ENCODE data around the gene TBC1D22A. TPM values are rescaled to one million over a fixed set of nuclear protein-coding genes. Genes with fewer than 3 reads are reported as not detected.

Gene TBC1D22A
- total RNA-seq, 2 donors from 2014 or later = 28.9 to 31.3 TPM

- Histone ChIP-seq H3K27me3 (replicated peaks; ENCODE audit: insufficient read depth) (no peaks in the 10 kb centered on the region), H3K36me3 (no peaks in the 10 kb centered on the region), H3K4me1 (ENCODE audit: control insufficient read depth in 1 of 2, low read depth in 2 of 2) (no peaks in the 10 kb centered on the region), H3K4me3 (no peak overlapping the region), H3K9me3 (no peaks in the 10 kb centered on the region), H3K27ac (no peak overlapping the region)
- DNase-seq (ENCODE audit: low spot score) (no peak), ATAC-seq (ENCODE audit: insufficient number of reproducible peaks, low FRiP score, low read depth) (no peak)
- no peak for TF ChIP-seq CTCF (IDR thresholded peaks at IDR 0.05)
These were observed 261.4 kb downstream of the TBC1D22A start for GRCh38 chr22:47023871-47024270.

GRCh38 chr22:47027766-47028165 lies 265.3 kb downstream of the TBC1D22A start:
- Histone ChIP-seq H3K4me3 (no peak overlapping the region), H3K9me3 (no peaks in the 10 kb centered on the region), H3K4me1 (ENCODE audit: control insufficient read depth in 1 of 2, low read depth in 2 of 2) (no peaks in the 10 kb centered on the region), H3K27me3 (replicated peaks; ENCODE audit: insufficient read depth) (no peaks in the 10 kb centered on the region), H3K36me3 (no peaks in the 10 kb centered on the region), H3K27ac (no peak overlapping the region)
- TF ChIP-seq CTCF (IDR thresholded peaks at IDR 0.05) = no peak
- no peak for ATAC-seq (ENCODE audit: insufficient number of reproducible peaks, low FRiP score, low read depth)
- DNase-seq (ENCODE audit: low spot score) = no peak

GRCh38 chr22:47029244-47030074 lies 267.0 kb downstream of the TBC1D22A start:
- Histone ChIP-seq H3K27me3 (replicated peaks; ENCODE audit: insufficient read depth) (no peaks in the 10 kb centered on the region), H3K4me3 (no peak overlapping the region), H3K27ac (no peak overlapping the region), H3K9me3 (no peaks in the 10 kb centered on the region), H3K4me1 (ENCODE audit: control insufficient read depth in 1 of 2, low read depth in 2 of 2) (no peaks in the 10 kb centered on the region), H3K36me3 (no peaks in the 10 kb centered on the region)
- ATAC-seq (ENCODE audit: insufficient number of reproducible peaks, low FRiP score, low read depth) (no peak), DNase-seq (ENCODE audit: low spot score) (no peak)
- TF ChIP-seq CTCF (IDR thresholded peaks at IDR 0.05) = no peak

GRCh38 chr22:47030143-47030661 lies 267.8 kb downstream of the TBC1D22A start:
- no peak for TF ChIP-seq CTCF (IDR thresholded peaks at IDR 0.05)
- H3K36me3 ChIP-seq = no peaks in the 10 kb centered on the region
- no peaks in the 10 kb centered on the region for H3K27me3 ChIP-seq (replicated peaks; ENCODE audit: insufficient read depth)
- no peak overlapping the region for H3K27ac ChIP-seq
- ATAC-seq (ENCODE audit: insufficient number of reproducible peaks, low FRiP score, low read depth) = no peak
- H3K4me3 ChIP-seq = no peak overlapping the region
- H3K4me1 ChIP-seq (ENCODE audit: control insufficient read depth in 1 of 2, low read depth in 2 of 2) = no peaks in the 10 kb centered on the region
- no peak for DNase-seq (ENCODE audit: low spot score)
- no peaks in the 10 kb centered on the region for H3K9me3 ChIP-seq

- Histone ChIP-seq H3K36me3 (no peaks in the 10 kb centered on the region), H3K4me3 (no peak overlapping the region), H3K27ac (no peak overlapping the region), H3K27me3 (replicated peaks; ENCODE audit: insufficient read depth) (no peaks in the 10 kb centered on the region), H3K4me1 (ENCODE audit: control insufficient read depth in 1 of 2, low read depth in 2 of 2) (no peaks in the 10 kb centered on the region), H3K9me3 (no peaks in the 10 kb centered on the region)
- DNase-seq (ENCODE audit: low spot score) = no peak
- TF ChIP-seq CTCF (IDR thresholded peaks at IDR 0.05) = no peak
- ATAC-seq (ENCODE audit: insufficient number of reproducible peaks, low FRiP score, low read depth) = no peak
These were observed 268.6 kb downstream of the TBC1D22A start for GRCh38 chr22:47030881-47031627.
